Panc1 (cell line): Measurements from ENCODE around the gene FAM234B. TPM values are rescaled to one million over a fixed set of nuclear protein-coding genes. Genes with fewer than 3 reads are reported as not detected.

Source experiments
- ATAC-seq: fragments of 200-7000 bp; cut with Tn5 transposase; 2 replicates; pipeline ENCODE4 v1.9.1; 2020; ENCODE audit warnings: mild to moderate bottlenecking, moderate library complexity
- BruUV-seq: library from RNA; stranded (reverse); fragments of 400-500 nt; replicated peaks from 2 replicates; lab custom pipeline; 2021; lab: Mats Ljungman, UMichigan
- CTCF ChIA-PET: fragments of 300-600 bp; sonication (Branson Sonifier 250); formaldehyde crosslinking; loops from one replicate; lab custom pipeline; 2022; ENCODE audit warnings: antibody characterized with exemption; lab: Charles Lee
- POLR2A ChIA-PET: fragments of 300-600 bp; sonication (Branson Sonifier 250); formaldehyde crosslinking; loops from one replicate; lab custom pipeline; 2022; ENCODE audit warnings: antibody characterized with exemption; lab: Charles Lee
- DNase-seq: peaks from one replicate; pipeline ENCODE4 v3.0.0-alpha.2; 2010; ENCODE audit warnings: low read depth, low spot score
- H3K27ac ChIP-seq: 2 replicates; pipeline ENCODE4 v1.5.1; 2011; ENCODE audit warnings: mild to moderate bottlenecking, low read length, inconsistent platforms
- H3K27me3 ChIP-seq: fragments of 200-500 bp; sonication (Bioruptor generic); 2 replicates; pipeline ENCODE4 v1.6.0; 2014; ENCODE audit warnings: low read length, inconsistent platforms; ENCODE audit not compliant: control insufficient read depth, insufficient read depth
- H3K36me3 ChIP-seq: fragments of 200-500 bp; sonication (Bioruptor generic); 2 replicates; pipeline ENCODE4 v1.5.1; 2014; ENCODE audit warnings: inconsistent platforms, mild to moderate bottlenecking, low read length, moderate library complexity; ENCODE audit not compliant: control insufficient read depth, insufficient read depth
- H3K4me1 ChIP-seq: 2 replicates; pipeline ENCODE4 v1.5.1; 2011; ENCODE audit warnings: inconsistent platforms, mild to moderate bottlenecking, low read length, moderate library complexity; ENCODE audit not compliant: control insufficient read depth, insufficient read depth
- H3K4me3 ChIP-seq, 2 experiments: 2 replicates each; pipeline ENCODE4 v1.5.1; 2011 to 2012; ENCODE audit warnings: low read depth in 2 of 2, low read length in 2 of 2, mild to moderate bottlenecking in 2 of 2, inconsistent platforms in 1 of 2, moderate library complexity in 1 of 2
- H3K9me3 ChIP-seq: fragments of 200-500 bp; sonication (Bioruptor generic); 2 replicates; pipeline ENCODE4 v1.5.1; 2014; ENCODE audit warnings: low read depth, mild to moderate bottlenecking, inconsistent platforms, low read length, moderate library complexity; ENCODE audit not compliant: control insufficient read depth, insufficient read depth
- POLR2AphosphoS5 ChIP-seq: IDR thresholded peaks from 2 replicates; pipeline ENCODE4 v1.6.1; 2012; ENCODE audit warnings: mild to moderate bottlenecking, low read depth, low read length, moderate library complexity
- SIN3A ChIP-seq: IDR thresholded peaks from 2 replicates; pipeline ENCODE4 v1.6.1; 2012; ENCODE audit warnings: low read depth, mild to moderate bottlenecking, low read length, moderate library complexity, borderline replicate concordance; ENCODE audit not compliant: insufficient read depth
- TCF7L2 ChIP-seq: IDR thresholded peaks from 2 replicates; pipeline ENCODE4 v1.6.1; 2011; ENCODE audit warnings: mild to moderate bottlenecking, low read depth, low read length, inconsistent platforms
- in situ Hi-C: cut with HindIII; loops from 2 replicates; pipeline ENCODE4 v1.10.0; 2016; ENCODE audit warnings: low sequenced_read_pairs, low pct_unique_long_range_greater_than_20kb
- intact Hi-C: fragments of 100-400 bp; cut with micrococcal nuclease; formaldehyde crosslinking; loops from one replicate; pipeline ENCODE4 v1.10.0; 2022; ENCODE audit not compliant: unreplicated experiment
- total RNA-seq: library from RNA; stranded (reverse); gene quantifications from one replicate; pipeline ENCODE4 v1.2.1, GENCODE V29; 2021; ENCODE audit not compliant: unreplicated experiment
- TF ChIP-seq, protein P1 (sequence below): fragments of 450-650 bp; IDR thresholded peaks from 2 replicates; pipeline ENCODE4 v1.5.1; 2017; ENCODE audit warnings: mild to moderate bottlenecking
- TF ChIP-seq, protein P2 (sequence below), 2 experiments: IDR thresholded peaks; 2 replicates each; pipeline ENCODE4 v1.6.1; 2011 to 2012; ENCODE audit warnings: low read depth in 2 of 2, control low read depth in 1 of 2, low read length in 1 of 2, mild to moderate bottlenecking in 1 of 2, moderate library complexity in 1 of 2; ENCODE audit not compliant: insufficient read depth in 1 of 2

FAM234B gene
- total RNA-seq, 1 experiment from 2014 or later, result 5.4 TPM

DNA sequence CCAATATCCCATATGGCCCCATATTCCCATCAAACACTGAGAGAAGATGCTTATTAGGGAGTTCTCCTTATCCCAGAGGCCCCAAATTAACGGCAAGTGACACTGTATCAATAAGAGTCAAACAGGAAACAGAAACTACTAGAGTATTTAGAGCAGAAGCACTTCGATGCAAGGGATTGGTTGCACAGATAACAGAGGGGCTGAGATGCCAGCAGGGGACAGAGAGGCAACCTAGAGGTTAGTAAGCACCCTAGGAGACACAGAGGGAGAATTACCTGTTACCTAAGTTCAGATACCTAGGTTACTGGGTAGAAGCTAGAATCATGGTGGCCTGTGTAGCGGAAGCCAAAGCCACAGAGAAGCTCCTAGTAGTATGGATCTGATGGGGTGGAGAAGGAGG lies 47.0 kb upstream of the FAM234B start:
- no peaks in the 10 kb centered on the region for H3K9me3 ChIP-seq
- H3K27ac ChIP-seq, result no peak overlapping the region
- no peak overlapping the region for H3K4me3 ChIP-seq
- in situ Hi-C loops, result no loop called here
- CTCF ChIA-PET, result no interaction called here
- POLR2A ChIA-PET, result no interaction called here
- no peaks in the 10 kb centered on the region for H3K27me3 ChIP-seq
- no peak for ATAC-seq
- TF ChIP-seq TCF7L2, result no peak
- TF ChIP-seq, protein P1, sequence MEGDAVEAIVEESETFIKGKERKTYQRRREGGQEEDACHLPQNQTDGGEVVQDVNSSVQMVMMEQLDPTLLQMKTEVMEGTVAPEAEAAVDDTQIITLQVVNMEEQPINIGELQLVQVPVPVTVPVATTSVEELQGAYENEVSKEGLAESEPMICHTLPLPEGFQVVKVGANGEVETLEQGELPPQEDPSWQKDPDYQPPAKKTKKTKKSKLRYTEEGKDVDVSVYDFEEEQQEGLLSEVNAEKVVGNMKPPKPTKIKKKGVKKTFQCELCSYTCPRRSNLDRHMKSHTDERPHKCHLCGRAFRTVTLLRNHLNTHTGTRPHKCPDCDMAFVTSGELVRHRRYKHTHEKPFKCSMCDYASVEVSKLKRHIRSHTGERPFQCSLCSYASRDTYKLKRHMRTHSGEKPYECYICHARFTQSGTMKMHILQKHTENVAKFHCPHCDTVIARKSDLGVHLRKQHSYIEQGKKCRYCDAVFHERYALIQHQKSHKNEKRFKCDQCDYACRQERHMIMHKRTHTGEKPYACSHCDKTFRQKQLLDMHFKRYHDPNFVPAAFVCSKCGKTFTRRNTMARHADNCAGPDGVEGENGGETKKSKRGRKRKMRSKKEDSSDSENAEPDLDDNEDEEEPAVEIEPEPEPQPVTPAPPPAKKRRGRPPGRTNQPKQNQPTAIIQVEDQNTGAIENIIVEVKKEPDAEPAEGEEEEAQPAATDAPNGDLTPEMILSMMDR, result no peak
- no peak for TF ChIP-seq POLR2AphosphoS5
- no peak for TF ChIP-seq SIN3A
- TF ChIP-seq, protein P2, sequence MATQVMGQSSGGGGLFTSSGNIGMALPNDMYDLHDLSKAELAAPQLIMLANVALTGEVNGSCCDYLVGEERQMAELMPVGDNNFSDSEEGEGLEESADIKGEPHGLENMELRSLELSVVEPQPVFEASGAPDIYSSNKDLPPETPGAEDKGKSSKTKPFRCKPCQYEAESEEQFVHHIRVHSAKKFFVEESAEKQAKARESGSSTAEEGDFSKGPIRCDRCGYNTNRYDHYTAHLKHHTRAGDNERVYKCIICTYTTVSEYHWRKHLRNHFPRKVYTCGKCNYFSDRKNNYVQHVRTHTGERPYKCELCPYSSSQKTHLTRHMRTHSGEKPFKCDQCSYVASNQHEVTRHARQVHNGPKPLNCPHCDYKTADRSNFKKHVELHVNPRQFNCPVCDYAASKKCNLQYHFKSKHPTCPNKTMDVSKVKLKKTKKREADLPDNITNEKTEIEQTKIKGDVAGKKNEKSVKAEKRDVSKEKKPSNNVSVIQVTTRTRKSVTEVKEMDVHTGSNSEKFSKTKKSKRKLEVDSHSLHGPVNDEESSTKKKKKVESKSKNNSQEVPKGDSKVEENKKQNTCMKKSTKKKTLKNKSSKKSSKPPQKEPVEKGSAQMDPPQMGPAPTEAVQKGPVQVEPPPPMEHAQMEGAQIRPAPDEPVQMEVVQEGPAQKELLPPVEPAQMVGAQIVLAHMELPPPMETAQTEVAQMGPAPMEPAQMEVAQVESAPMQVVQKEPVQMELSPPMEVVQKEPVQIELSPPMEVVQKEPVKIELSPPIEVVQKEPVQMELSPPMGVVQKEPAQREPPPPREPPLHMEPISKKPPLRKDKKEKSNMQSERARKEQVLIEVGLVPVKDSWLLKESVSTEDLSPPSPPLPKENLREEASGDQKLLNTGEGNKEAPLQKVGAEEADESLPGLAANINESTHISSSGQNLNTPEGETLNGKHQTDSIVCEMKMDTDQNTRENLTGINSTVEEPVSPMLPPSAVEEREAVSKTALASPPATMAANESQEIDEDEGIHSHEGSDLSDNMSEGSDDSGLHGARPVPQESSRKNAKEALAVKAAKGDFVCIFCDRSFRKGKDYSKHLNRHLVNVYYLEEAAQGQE (IDR thresholded peaks at IDR 0.05; ENCODE audit: insufficient read depth in 1 of 2, low read depth in 2 of 2, low read length in 1 of 2), result no peak
- H3K36me3 ChIP-seq, result no peaks in the 10 kb centered on the region
- no TSS peak for BruUV-seq
- no peak for DNase-seq
- intact Hi-C loops, result no loop called here
- no peaks in the 10 kb centered on the region; the same call in none of the 2 replicates for H3K4me1 ChIP-seq

DNA sequence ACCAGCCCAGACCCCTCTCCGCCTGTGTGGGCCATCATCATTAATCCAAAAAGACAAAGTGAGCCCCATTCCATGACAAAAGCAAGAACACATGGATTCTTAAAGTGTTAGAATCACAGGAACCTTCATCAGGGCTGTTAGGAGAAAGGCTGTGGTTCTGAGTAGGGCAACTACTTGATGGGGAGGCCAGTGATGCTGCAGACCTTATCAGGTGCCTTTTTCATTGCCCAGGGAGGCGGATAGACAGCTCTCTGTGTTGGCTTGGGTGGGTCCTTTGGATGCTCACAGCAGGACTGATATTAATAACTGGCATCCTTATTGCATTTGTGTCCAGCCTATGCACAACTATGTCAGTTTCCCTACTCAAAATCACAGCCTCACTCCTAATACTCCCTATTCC lies 46.4 kb upstream of the FAM234B start:
- CTCF ChIA-PET, result no interaction called here
- TF ChIP-seq, protein P2 (IDR thresholded peaks at IDR 0.05; ENCODE audit: insufficient read depth in 1 of 2, low read depth in 2 of 2, low read length in 1 of 2), result no peak
- TF ChIP-seq TCF7L2 (no peak), POLR2AphosphoS5 (no peak), SIN3A (no peak)
- TF ChIP-seq, protein P1, result no peak
- H3K9me3 ChIP-seq, result no peaks in the 10 kb centered on the region
- no peak overlapping the region for H3K4me3 ChIP-seq
- H3K4me1 ChIP-seq, result no peaks in the 10 kb centered on the region; the same call in none of the 2 replicates
- BruUV-seq, result no TSS peak
- ATAC-seq, result no peak
- POLR2A ChIA-PET, result no interaction called here
- in situ Hi-C loops (no loop called here), intact Hi-C loops (no loop called here)
- no peaks in the 10 kb centered on the region for H3K36me3 ChIP-seq
- no peaks in the 10 kb centered on the region for H3K27me3 ChIP-seq
- no peak overlapping the region for H3K27ac ChIP-seq
- DNase-seq, result no peak
